GM10266 (cell line): Measurements from ENCODE around the gene MAL.

Source experiments
- DNase-seq: peaks from one replicate; pipeline ENCODE4 v3.0.0; 2012; ENCODE audit errors: extremely low spot score
- TF ChIP-seq, protein P1 (sequence below): IDR thresholded peaks from 2 replicates; pipeline ENCODE4 v1.5.1; 2012; ENCODE audit warnings: mild to moderate bottlenecking, low read depth; ENCODE audit not compliant: control insufficient read depth, insufficient read depth; ENCODE audit errors: missing control alignments

MAL gene

GRCh38 chr2:95060446-95061118 lies 35.1 kb downstream of the MAL start:
- TF ChIP-seq, protein P1, sequence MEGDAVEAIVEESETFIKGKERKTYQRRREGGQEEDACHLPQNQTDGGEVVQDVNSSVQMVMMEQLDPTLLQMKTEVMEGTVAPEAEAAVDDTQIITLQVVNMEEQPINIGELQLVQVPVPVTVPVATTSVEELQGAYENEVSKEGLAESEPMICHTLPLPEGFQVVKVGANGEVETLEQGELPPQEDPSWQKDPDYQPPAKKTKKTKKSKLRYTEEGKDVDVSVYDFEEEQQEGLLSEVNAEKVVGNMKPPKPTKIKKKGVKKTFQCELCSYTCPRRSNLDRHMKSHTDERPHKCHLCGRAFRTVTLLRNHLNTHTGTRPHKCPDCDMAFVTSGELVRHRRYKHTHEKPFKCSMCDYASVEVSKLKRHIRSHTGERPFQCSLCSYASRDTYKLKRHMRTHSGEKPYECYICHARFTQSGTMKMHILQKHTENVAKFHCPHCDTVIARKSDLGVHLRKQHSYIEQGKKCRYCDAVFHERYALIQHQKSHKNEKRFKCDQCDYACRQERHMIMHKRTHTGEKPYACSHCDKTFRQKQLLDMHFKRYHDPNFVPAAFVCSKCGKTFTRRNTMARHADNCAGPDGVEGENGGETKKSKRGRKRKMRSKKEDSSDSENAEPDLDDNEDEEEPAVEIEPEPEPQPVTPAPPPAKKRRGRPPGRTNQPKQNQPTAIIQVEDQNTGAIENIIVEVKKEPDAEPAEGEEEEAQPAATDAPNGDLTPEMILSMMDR = no peak
- DNase-seq = no peak

DNA sequence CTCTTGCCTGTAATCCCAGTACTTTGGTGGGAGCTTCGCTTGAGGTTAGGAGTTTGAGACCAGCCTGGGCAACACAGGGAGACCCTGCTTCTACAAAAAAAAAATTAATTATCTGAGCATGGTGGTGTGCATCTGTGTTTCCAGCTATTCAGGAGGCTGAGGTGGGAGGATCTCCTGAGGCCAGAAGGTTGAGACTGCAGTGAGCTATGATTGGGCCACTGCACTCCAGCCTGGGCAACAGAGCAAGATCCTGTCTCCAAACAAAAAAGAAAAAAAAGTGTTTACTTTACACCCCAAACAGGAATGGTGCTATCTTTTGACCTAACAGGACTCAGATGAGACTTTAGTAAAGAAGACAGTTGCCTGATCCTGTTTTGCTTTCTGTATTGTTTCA lies 35.6 kb downstream of the MAL start:
- no peak for DNase-seq
- TF ChIP-seq, protein P1 = no peak

GRCh38 chr2:95061601-95062183 lies 36.2 kb downstream of the MAL start:
- no peak for DNase-seq
- TF ChIP-seq, protein P1 = no peak

DNA sequence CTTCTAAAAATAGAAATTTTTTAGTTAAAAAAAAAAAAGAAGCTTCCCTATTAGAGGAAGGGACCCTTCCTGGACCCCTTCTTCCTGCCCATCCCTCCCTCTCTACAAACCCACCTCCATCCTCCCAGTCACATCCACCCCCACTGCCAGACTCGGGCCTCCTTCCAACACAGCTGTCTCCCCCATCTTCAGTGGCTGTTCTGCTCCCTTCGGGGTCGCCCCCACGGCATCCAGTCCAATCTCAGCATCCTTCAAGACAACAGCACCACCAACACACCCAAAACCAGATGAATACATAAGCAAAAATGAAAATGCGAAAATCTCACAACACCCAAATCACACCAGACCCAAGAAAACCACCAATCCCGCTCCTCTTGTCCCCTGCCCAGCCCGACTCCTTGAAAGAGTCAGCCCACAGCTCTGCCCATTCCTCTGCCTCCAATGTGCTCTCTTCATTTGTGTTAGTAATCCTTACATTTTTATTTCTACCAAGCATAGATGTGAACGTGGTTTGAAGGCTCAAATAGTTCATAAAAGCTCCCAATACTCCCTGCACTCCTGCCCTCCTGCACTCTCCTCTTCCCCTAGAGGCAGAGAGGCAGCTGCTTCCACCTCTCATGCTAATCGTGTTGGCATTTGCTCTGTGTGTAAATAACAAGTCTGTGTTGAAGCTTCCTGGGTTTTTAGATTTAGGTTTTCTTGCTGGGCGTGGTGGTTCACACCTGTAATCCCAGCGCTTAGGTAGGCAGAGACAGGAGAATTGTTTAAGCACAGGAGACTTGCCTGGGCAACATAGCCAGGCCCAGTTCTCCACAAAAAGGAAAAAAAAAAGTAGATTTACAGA lies 37.0 kb downstream of the MAL start:
- TF ChIP-seq, protein P1 = no peak
- no peak for DNase-seq

DNA sequence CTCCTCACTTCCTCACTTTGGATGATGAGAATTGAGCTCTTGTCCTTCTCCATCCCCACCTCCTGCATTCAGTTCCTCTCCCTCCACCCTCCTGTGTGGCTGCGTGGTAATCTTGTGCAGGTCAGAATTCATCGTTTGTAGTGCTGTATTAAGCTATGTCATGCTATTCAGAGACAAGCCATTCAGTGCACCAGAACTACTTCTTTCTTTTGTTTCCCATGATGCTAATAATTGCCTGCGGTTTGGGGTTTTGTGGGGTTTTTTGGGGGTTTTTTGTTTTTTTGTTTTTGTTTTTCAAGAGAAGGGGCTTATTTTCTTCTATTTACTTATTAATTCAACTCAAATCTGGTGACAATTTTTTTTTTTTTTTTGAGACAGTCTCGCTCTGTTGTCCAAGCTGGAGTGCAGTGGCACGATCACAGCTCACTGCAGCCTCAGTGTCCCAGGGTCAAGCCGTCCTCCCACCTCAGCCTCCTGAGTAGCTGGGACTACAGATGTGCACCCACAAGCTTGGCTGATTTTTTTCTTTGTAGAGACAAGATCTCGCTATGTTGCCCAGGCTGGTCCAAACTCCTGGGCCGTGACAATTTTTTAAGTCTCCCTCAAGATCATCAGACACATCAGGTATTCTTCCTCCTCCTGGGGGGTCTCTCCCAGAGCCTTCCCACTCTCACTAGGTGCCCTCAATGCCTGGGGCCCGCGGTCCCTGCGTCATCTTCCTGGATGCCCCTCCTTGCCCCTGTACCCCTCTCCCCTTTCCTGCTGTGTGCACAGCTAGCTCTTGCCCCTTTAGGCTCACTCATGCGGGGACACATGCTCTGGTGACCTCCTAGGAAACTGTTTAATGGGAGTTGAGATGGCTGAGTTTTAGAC lies 37.8 kb downstream of the MAL start:
- peak; percentile 62 for DNase-seq

DNA sequence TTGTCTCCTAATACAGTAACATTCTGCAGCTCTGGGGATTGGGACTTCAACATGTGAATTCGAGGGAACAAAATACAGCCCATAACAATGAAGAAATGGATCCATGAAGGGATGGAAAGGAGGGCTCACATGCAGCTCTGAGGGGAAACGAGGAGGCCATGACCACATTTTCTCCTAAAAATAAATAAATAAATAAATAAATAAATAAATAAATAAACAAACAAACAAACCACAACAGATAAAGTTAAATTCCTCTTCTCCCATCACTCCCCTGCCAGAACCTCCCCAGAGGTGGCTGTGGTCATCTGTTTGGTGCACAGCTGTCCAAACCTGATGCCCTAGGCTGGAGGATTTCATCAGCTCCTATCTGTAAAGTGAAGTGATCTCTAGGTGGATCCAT lies 42.7 kb downstream of the MAL start:
- TF ChIP-seq, protein P1 = no peak

More for the DNA sequence above, 37.8 kb downstream of the MAL start:
- TF ChIP-seq, protein P1 = no peak

More for the DNA sequence above, 42.7 kb downstream of the MAL start:
- no peak for DNase-seq
